H9 (cell line): ENCODE data around the gene SEPHS1. TPM values are rescaled to one million over a fixed set of nuclear protein-coding genes. Genes with fewer than 3 reads are reported as not detected.

Source experiments
- DNase-seq: peaks from one replicate; pipeline ENCODE4 v3.0.0-alpha.2; 2017
- H2AFZ ChIP-seq: one replicate; pipeline ENCODE4 v1.6.1; 2013; ENCODE audit warnings: mild to moderate bottlenecking, low read length, control low read depth, moderate library complexity
- H2AK5ac ChIP-seq: 2 replicates; pipeline ENCODE4 v1.6.1; 2013; ENCODE audit warnings: low read length, control low read depth, mixed read lengths; ENCODE audit not compliant: insufficient read length
- H2BK120ac ChIP-seq: one replicate; pipeline ENCODE4 v1.6.1; 2013; ENCODE audit warnings: low read depth, mild to moderate bottlenecking, low read length, control low read depth, inconsistent platforms; ENCODE audit not compliant: poor library complexity, severe bottlenecking
- H2BK12ac ChIP-seq: 2 replicates; pipeline ENCODE4 v1.6.1; 2013; ENCODE audit warnings: low read length, control low read depth, mixed read lengths, low read depth; ENCODE audit not compliant: insufficient read length
- H2BK15ac ChIP-seq: 2 replicates; pipeline ENCODE4 v1.6.1; 2013; ENCODE audit warnings: low read depth, low read length, control low read depth
- H2BK20ac ChIP-seq: one replicate; pipeline ENCODE4 v1.6.1; 2013; ENCODE audit warnings: low read depth, mild to moderate bottlenecking, low read length, control low read depth, inconsistent platforms; ENCODE audit not compliant: poor library complexity, severe bottlenecking
- H2BK5ac ChIP-seq: 2 replicates; pipeline ENCODE4 v1.6.1; 2013; ENCODE audit warnings: low read length, control low read depth, mixed read lengths; ENCODE audit not compliant: insufficient read length
- H3K14ac ChIP-seq: 2 replicates; pipeline ENCODE4 v1.6.1; 2013; ENCODE audit warnings: low read length, control low read depth; ENCODE audit not compliant: insufficient read depth
- H3K18ac ChIP-seq: 2 replicates; pipeline ENCODE4 v1.6.1; 2013; ENCODE audit warnings: low read depth, mild to moderate bottlenecking, mixed read lengths, low read length, control low read depth; ENCODE audit not compliant: insufficient read length
- H3K23ac ChIP-seq: 2 replicates; pipeline ENCODE4 v1.6.1; 2013; ENCODE audit warnings: low read length, control low read depth, mixed read lengths, low read depth; ENCODE audit not compliant: insufficient read length
- H3K23me2 ChIP-seq: 2 replicates; pipeline ENCODE4 v1.6.1; 2013; ENCODE audit warnings: low read depth, mild to moderate bottlenecking, mixed read lengths, low read length, control low read depth; ENCODE audit not compliant: insufficient read length, poor library complexity, severe bottlenecking
- H3K27ac ChIP-seq: 2 replicates; pipeline ENCODE4 v1.5.1; 2013; ENCODE audit warnings: low read length, control low read depth, mixed read lengths, low read depth; ENCODE audit not compliant: insufficient read length
- H3K27me3 ChIP-seq: 2 replicates; pipeline ENCODE4 v1.6.1; 2013; ENCODE audit warnings: low read length, control low read depth, inconsistent platforms; ENCODE audit not compliant: insufficient read depth
- H3K4ac ChIP-seq: 2 replicates; pipeline ENCODE4 v1.6.1; 2013; ENCODE audit warnings: low read depth, mild to moderate bottlenecking, control low read depth, inconsistent platforms, low read length, moderate library complexity
- H3K4me1 ChIP-seq: 2 replicates; pipeline ENCODE4 v1.6.1; 2013; ENCODE audit warnings: low read length, control low read depth, inconsistent platforms; ENCODE audit not compliant: insufficient read depth
- H3K4me2 ChIP-seq: 2 replicates; pipeline ENCODE4 v1.6.1; 2013; ENCODE audit warnings: low read length, control low read depth, mixed read lengths; ENCODE audit not compliant: insufficient read length, insufficient read depth
- H3K56ac ChIP-seq: 2 replicates; pipeline ENCODE4 v1.6.1; 2013; ENCODE audit warnings: low read depth, mild to moderate bottlenecking, mixed read lengths, low read length, control low read depth; ENCODE audit not compliant: insufficient read length
- H3K79me1 ChIP-seq: 2 replicates; pipeline ENCODE4 v1.6.1; 2013; ENCODE audit warnings: low read depth, mild to moderate bottlenecking, moderate library complexity, low read length, control low read depth, inconsistent platforms; ENCODE audit not compliant: insufficient read depth, poor library complexity, severe bottlenecking
- H3K79me2 ChIP-seq: 2 replicates; pipeline ENCODE4 v1.6.1; 2013; ENCODE audit warnings: low read length, control low read depth, inconsistent platforms; ENCODE audit not compliant: insufficient read depth
- H3K9ac ChIP-seq: 2 replicates; pipeline ENCODE4 v1.6.1; 2013; ENCODE audit warnings: low read length, control low read depth, mixed read lengths; ENCODE audit not compliant: insufficient read length; ENCODE audit errors: extremely low read depth
- H3K9me3 ChIP-seq: one replicate; pipeline ENCODE4 v1.6.1; 2013; ENCODE audit warnings: low read depth, low read length, inconsistent platforms; ENCODE audit not compliant: control insufficient read depth
- H3T11ph ChIP-seq: one replicate; pipeline ENCODE4 v1.6.1; 2013; ENCODE audit warnings: mild to moderate bottlenecking, low read length, control low read depth, inconsistent platforms
- H4K20me1 ChIP-seq: one replicate; pipeline ENCODE4 v1.6.1; 2013; ENCODE audit not compliant: control insufficient read depth, insufficient read length, insufficient read depth
- H4K5ac ChIP-seq: 2 replicates; pipeline ENCODE4 v1.6.1; 2013; ENCODE audit warnings: low read depth, mild to moderate bottlenecking, mixed read lengths, low read length, control low read depth; ENCODE audit not compliant: insufficient read length
- H4K8ac ChIP-seq: replicated peaks from 2 replicates; pipeline ENCODE4 v1.6.1; 2013; ENCODE audit warnings: low read length, control low read depth, mixed read lengths, low read depth; ENCODE audit not compliant: insufficient read length
- H4K91ac ChIP-seq: 2 replicates; pipeline ENCODE4 v1.6.1; 2013; ENCODE audit warnings: low read depth, mild to moderate bottlenecking, moderate library complexity, mixed read lengths, low read length, control low read depth; ENCODE audit not compliant: insufficient read length
- H3K27ac Mint-ChIP-seq, 3 experiments: 2 replicates in 2 of 3; 3 replicates in 1 of 3; pipeline ENCODE4 v1.8.0; 2020 to 2021; ENCODE audit warnings: mixed read lengths in 3 of 3, mild to moderate bottlenecking in 1 of 3, moderate library complexity in 1 of 3
- H3K27me3 Mint-ChIP-seq: 2 replicates; pipeline ENCODE4 v1.8.0; 2021; ENCODE audit warnings: low read depth, mild to moderate bottlenecking, moderate library complexity, mixed read lengths
- H3K36me3 Mint-ChIP-seq, 3 experiments: 2 replicates in 2 of 3; 3 replicates in 1 of 3; pipeline ENCODE4 v1.8.0; 2020 to 2021; ENCODE audit warnings: low read depth in 3 of 3, mixed read lengths in 3 of 3; ENCODE audit not compliant: insufficient read depth in 1 of 3
- H3K4me1 Mint-ChIP-seq, 2 experiments: 2 replicates each; pipeline ENCODE4 v1.8.0; 2020; ENCODE audit warnings: mixed read lengths in 2 of 2
- H3K4me3 Mint-ChIP-seq, 2 experiments: 2 replicates in 1 of 2; 3 replicates in 1 of 2; pipeline ENCODE4 v1.8.0; 2020 to 2021; ENCODE audit warnings: mild to moderate bottlenecking in 2 of 2, mixed read lengths in 2 of 2, moderate library complexity in 1 of 2
- H3K9me3 Mint-ChIP-seq, 2 experiments: 2 replicates in 1 of 2; 3 replicates in 1 of 2; pipeline ENCODE4 v1.8.0; 2020; ENCODE audit warnings: mild to moderate bottlenecking in 2 of 2, mixed read lengths in 2 of 2, moderate library complexity in 1 of 2
- CTCF ChIP-seq: fragments of 200-600 bp; sonication (generic); conservative IDR thresholded peaks from 3 replicates; pipeline ENCODE4 v1.8.0; 2021; ENCODE audit warnings: antibody characterized with exemption, mild to moderate bottlenecking
- WGBS: extraction: QIAGEN DNeasy Blood & Tissue Kit; methylation state at CpG from one replicate; pipeline ENCODE4 v1.1.7; 2013; ENCODE audit warnings: missing lambda C conversion rate, low lambda C conversion rate, mixed read lengths; ENCODE audit not compliant: insufficient read length; ENCODE audit errors: extremely low coverage; 5-methylcytosine and 5-hydroxymethylcytosine counted together
- total RNA-seq: library from RNA; stranded (reverse); gene quantifications from 2 replicates; pipeline ENCODE4 v1.2.1, GENCODE V29; 2021

SEPHS1 gene
- total RNA-seq, 1 experiment from 2014 or later, result 366 TPM

DNA sequence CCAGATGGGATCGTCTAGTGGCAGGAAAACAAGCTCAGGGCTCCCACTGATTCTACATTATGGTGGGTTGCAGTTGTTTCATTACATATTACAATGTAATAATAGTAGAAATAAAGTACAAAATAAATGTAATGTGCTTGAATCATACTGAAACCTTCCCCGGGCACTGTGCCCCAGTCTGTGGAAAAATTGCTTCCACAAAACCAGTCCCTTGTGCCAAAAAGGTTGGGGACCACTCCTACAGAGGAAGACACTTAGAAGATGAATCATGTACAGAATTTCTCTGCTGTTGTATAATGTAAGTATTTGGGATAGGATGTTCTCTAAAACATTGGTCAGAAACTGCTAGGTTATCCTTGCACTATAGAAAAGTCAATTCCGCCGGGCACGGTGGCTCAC, 36.9 kb downstream of the SEPHS1 start:
- Histone ChIP-seq H2BK120ac (no peak overlapping the region), H3K79me2 (no peaks in the 10 kb centered on the region), H4K5ac (no peak overlapping the region), H3K14ac (no peak overlapping the region), H3K9ac (no peak overlapping the region), H2BK5ac (no peak overlapping the region), H3K27ac (no peak overlapping the region), H3K23ac (no peak overlapping the region), H3K18ac (no peak overlapping the region), H3K23me2 (no peaks in the 10 kb centered on the region), H2AFZ (no peak overlapping the region), H3K9me3 (no peaks in the 10 kb centered on the region), H3K4ac (no peak overlapping the region), H4K20me1 (no peaks in the 10 kb centered on the region), H2BK20ac (no peak overlapping the region), H2AK5ac (no peak overlapping the region), H3K4me1 (no peaks in the 10 kb centered on the region), H3K79me1 (no peaks in the 10 kb centered on the region), H3K4me2 (no peak overlapping the region), H3T11ph (no peak overlapping the region), H3K27me3 (no peaks in the 10 kb centered on the region), H4K8ac (no peak overlapping the region), H4K91ac (no peak overlapping the region), H3K56ac (no peak overlapping the region), H2BK12ac (no peak overlapping the region), H2BK15ac (no peak overlapping the region)
- TF ChIP-seq CTCF, result no peak
- Mint-ChIP-seq H3K4me3 (no peak overlapping the region), H3K9me3 (no peaks in the 10 kb centered on the region), H3K27me3 (peaks cover 2% of the 10 kb centered on the region), H3K4me1 (no peaks in the 10 kb centered on the region), H3K36me3 (no peaks in the 10 kb centered on the region), H3K27ac (no peak overlapping the region)
- no CpG with 5 or more reads among the region's 5 CpGs for WGBS
- no peak for DNase-seq
